Endodermal cell (in vitro differentiated cells): Measurements from ENCODE around the gene CPM. TPM values are rescaled to one million over a fixed set of nuclear protein-coding genes. Genes with fewer than 3 reads are reported as not detected.

Experiments
- DNase-seq: peaks from one replicate; pipeline ENCODE4 v3.0.0-alpha.2; 2017
- H3K27ac ChIP-seq: 2 replicates; pipeline ENCODE4 v1.5.1; 2013; ENCODE audit warnings: mild to moderate bottlenecking, low read depth, low read length, moderate library complexity
- H3K27me3 ChIP-seq: 2 replicates; pipeline ENCODE4 v1.6.1; 2013; ENCODE audit warnings: mild to moderate bottlenecking, low read length, moderate library complexity; ENCODE audit not compliant: insufficient read depth, control insufficient read depth, poor library complexity, severe bottlenecking
- H3K36me3 ChIP-seq: 2 replicates; pipeline ENCODE4 v1.7.0; 2013; ENCODE audit warnings: mild to moderate bottlenecking, low read length, moderate library complexity; ENCODE audit not compliant: control insufficient read depth, insufficient read depth
- H3K4me1 ChIP-seq: one replicate; pipeline ENCODE4 v1.7.0; 2013; ENCODE audit warnings: low read length; ENCODE audit not compliant: control insufficient read depth, insufficient read depth
- H3K4me3 ChIP-seq: 2 replicates; pipeline ENCODE4 v1.5.1; 2013; ENCODE audit warnings: mild to moderate bottlenecking, low read length, moderate library complexity
- H3K9ac ChIP-seq: 2 replicates; pipeline ENCODE4 v1.6.1; 2013; ENCODE audit warnings: mild to moderate bottlenecking, low read length, moderate library complexity; ENCODE audit not compliant: poor library complexity, severe bottlenecking; ENCODE audit errors: extremely low read depth
- H3K9me3 ChIP-seq: 2 replicates; pipeline ENCODE4 v1.6.1; 2013; ENCODE audit warnings: mild to moderate bottlenecking, low read length, moderate library complexity; ENCODE audit not compliant: control insufficient read depth
- H3K27ac Mint-ChIP-seq: 2 replicates; pipeline ENCODE4 v1.8.0; 2020; ENCODE audit warnings: mixed read lengths
- H3K27me3 Mint-ChIP-seq: 2 replicates; pipeline ENCODE4 v1.8.0; 2021; ENCODE audit warnings: mild to moderate bottlenecking, mixed read lengths; ENCODE audit not compliant: insufficient read depth
- H3K36me3 Mint-ChIP-seq: 2 replicates; pipeline ENCODE4 v1.8.0; 2020; ENCODE audit warnings: low read depth, mixed read lengths
- H3K4me1 Mint-ChIP-seq: 2 replicates; pipeline ENCODE4 v1.8.0; 2020; ENCODE audit warnings: mixed read lengths
- H3K4me3 Mint-ChIP-seq: 2 replicates; pipeline ENCODE4 v1.8.0; 2020; ENCODE audit warnings: mild to moderate bottlenecking, moderate library complexity, mixed read lengths
- H3K9me3 Mint-ChIP-seq: 2 replicates; pipeline ENCODE4 v1.8.0; 2020; ENCODE audit warnings: mild to moderate bottlenecking, mixed read lengths
- CTCF ChIP-seq: fragments of 200-600 bp; sonication (generic); conservative IDR thresholded peaks from 2 replicates; pipeline ENCODE4 v1.5.0; 2021; ENCODE audit warnings: antibody characterized with exemption, mild to moderate bottlenecking
- WGBS, 2 experiments: methylation state at CpG; one replicate each; pipeline versions ENCODE4 v1.1.5 to v1.1.7; 2013; ENCODE audit warnings: missing lambda C conversion rate in 2 of 2, mixed read lengths in 1 of 2; ENCODE audit not compliant: insufficient coverage in 1 of 2, insufficient read length in 1 of 2; 5-methylcytosine and 5-hydroxymethylcytosine counted together
- total RNA-seq, 2 donors: library from RNA; stranded (reverse); fragmentation: NEBNext Ultra II Directional in 1 of 2; extraction: Animal tissue kit (Norgen Biotek cat#: 25700) in 1 of 2; gene quantifications; 2 replicates in 1 of 2; 3 replicates in 1 of 2; pipeline ENCODE4 v1.2.1, GENCODE V29; 2021

The CPM gene
- total RNA-seq, 2 donors from 2014 or later: 0.80 to 0.86 TPM

- no peak for TF ChIP-seq CTCF
- H3K36me3 ChIP-seq: no peaks in the 10 kb centered on the region
- no peak for DNase-seq
- no peak overlapping the region for H3K4me3 Mint-ChIP-seq
- WGBS, 2 experiments: 86 to 91% methylated on average over 1 of the region's 2 CpGs
- H3K27ac Mint-ChIP-seq: no peak overlapping the region
- no peaks in the 10 kb centered on the region for H3K36me3 Mint-ChIP-seq
- no peaks in the 10 kb centered on the region for H3K27me3 ChIP-seq
- H3K27me3 Mint-ChIP-seq: peaks cover 2% of the 10 kb centered on the region
- H3K9me3 ChIP-seq: no peaks in the 10 kb centered on the region
- H3K9me3 Mint-ChIP-seq: no peaks in the 10 kb centered on the region
- no peak overlapping the region for H3K27ac ChIP-seq
- no peak overlapping the region for H3K9ac ChIP-seq
- H3K4me1 Mint-ChIP-seq: no peaks in the 10 kb centered on the region
- H3K4me3 ChIP-seq: no peak overlapping the region
- H3K4me1 ChIP-seq: no peaks in the 10 kb centered on the region
Observed at GRCh38 chr12:68910128-68910527, 22.8 kb downstream of the CPM start.

GRCh38 chr12:68908076-68908475, 24.9 kb downstream of the CPM start:
- Mint-ChIP-seq H3K4me3 (no peak overlapping the region), H3K27me3 (peaks cover 2% of the 10 kb centered on the region), H3K9me3 (no peaks in the 10 kb centered on the region), H3K27ac (no peak overlapping the region), H3K36me3 (no peaks in the 10 kb centered on the region), H3K4me1 (no peaks in the 10 kb centered on the region)
- TF ChIP-seq CTCF: no peak
- no peaks in the 10 kb centered on the region for H3K27me3 ChIP-seq
- no peaks in the 10 kb centered on the region for H3K4me1 ChIP-seq
- WGBS, 2 experiments: 94 to 100% methylated on average over 4 of the region's 4 CpGs
- no peak overlapping the region for H3K4me3 ChIP-seq
- H3K27ac ChIP-seq: no peak overlapping the region
- no peaks in the 10 kb centered on the region for H3K9me3 ChIP-seq
- H3K36me3 ChIP-seq: no peaks in the 10 kb centered on the region
- no peak for DNase-seq
- no peak overlapping the region for H3K9ac ChIP-seq

GRCh38 chr12:68905733-68906132, 27.2 kb downstream of the CPM start:
- Mint-ChIP-seq H3K36me3 (no peaks in the 10 kb centered on the region), H3K4me3 (no peak overlapping the region), H3K4me1 (no peaks in the 10 kb centered on the region), H3K27me3 (peaks cover 2% of the 10 kb centered on the region), H3K27ac (no peak overlapping the region), H3K9me3 (no peaks in the 10 kb centered on the region)
- Histone ChIP-seq H3K36me3 (no peaks in the 10 kb centered on the region), H3K27ac (no peak overlapping the region), H3K9me3 (no peaks in the 10 kb centered on the region), H3K4me3 (no peak overlapping the region), H3K27me3 (no peaks in the 10 kb centered on the region), H3K4me1 (no peaks in the 10 kb centered on the region), H3K9ac (no peak overlapping the region)
- DNase-seq: no peak
- TF ChIP-seq CTCF: no peak
- WGBS, 2 experiments: 91 to 99% methylated on average over 3 to 4 of the region's 4 CpGs
